GM10248 (cell line): Measurements from ENCODE around the gene SNAI3.

Experiments used
- CTCF ChIA-PET: fragments of 300-600 bp; sonication (Branson Sonifier 250); formaldehyde crosslinking; extraction: SDS; loops from one replicate; lab custom pipeline; 2021; ENCODE audit warnings: antibody characterized with exemption; lab: Yijun Ruan, JAX
- POLR2A ChIA-PET: fragments of 350-650 bp; sonication (Branson Sonifier 250); formaldehyde crosslinking; extraction: SDS; loops from one replicate; lab custom pipeline; 2020; ENCODE audit warnings: antibody characterized with exemption; lab: Yijun Ruan, JAX
- DNase-seq: peaks from one replicate; pipeline ENCODE4 v3.0.0; 2012; ENCODE audit errors: extremely low spot score
- CTCF ChIP-seq: IDR thresholded peaks from 2 replicates; pipeline ENCODE4 v1.5.1; 2012; ENCODE audit warnings: mild to moderate bottlenecking, low read depth; ENCODE audit errors: extremely low read depth, missing control alignments, control extremely low read depth

Gene SNAI3

DNA sequence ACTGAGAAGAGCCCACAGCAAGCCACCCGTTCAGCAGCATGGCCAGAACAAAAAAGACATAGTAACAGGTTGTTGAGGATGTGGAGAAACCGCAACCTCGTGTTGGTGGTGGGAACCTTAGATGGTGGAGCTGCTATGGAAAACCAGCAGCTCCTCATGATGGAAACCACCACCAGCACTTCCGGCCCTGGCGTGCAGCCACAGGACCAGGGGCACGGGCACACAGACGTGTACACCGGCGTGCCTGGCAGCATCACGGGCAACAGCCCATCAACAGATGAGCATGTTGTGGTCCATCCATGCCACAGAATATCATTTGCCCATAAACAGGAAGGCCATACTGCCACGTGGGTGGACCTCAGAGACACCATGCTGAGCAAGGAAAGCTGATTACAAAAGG, 31.9 kb upstream of the SNAI3 start:
- no peak for DNase-seq
- POLR2A ChIA-PET = no interaction called here
- no peak for TF ChIP-seq CTCF
- CTCF ChIA-PET = interaction anchor here (1.0 to 6.2 kb wide), 3 partner anchors 15 to 18 kb away, joined by 3 to 38 read pairs (median 4); no protein-coding TSS in a partner anchor

GRCh38 chr16:88716601-88717001, 30.3 kb upstream of the SNAI3 start:
- ChIA-PET CTCF (interaction anchor here (6.2 kb wide), 1 partner anchor 20 kb away, joined by 38 read pairs; no protein-coding TSS in a partner anchor), POLR2A (no interaction called here)
- no peak for DNase-seq
- TF ChIP-seq CTCF = no peak

- no peak for TF ChIP-seq CTCF
- CTCF ChIA-PET = interaction anchor here (0.9 to 6.2 kb wide), 3 partner anchors 9 to 65 kb away, joined by 3 to 38 read pairs (median 3); no protein-coding TSS in a partner anchor
- POLR2A ChIA-PET = no interaction called here
These were observed 29.9 kb upstream of the SNAI3 start for GRCh38 chr16:88716201-88716600.

DNA sequence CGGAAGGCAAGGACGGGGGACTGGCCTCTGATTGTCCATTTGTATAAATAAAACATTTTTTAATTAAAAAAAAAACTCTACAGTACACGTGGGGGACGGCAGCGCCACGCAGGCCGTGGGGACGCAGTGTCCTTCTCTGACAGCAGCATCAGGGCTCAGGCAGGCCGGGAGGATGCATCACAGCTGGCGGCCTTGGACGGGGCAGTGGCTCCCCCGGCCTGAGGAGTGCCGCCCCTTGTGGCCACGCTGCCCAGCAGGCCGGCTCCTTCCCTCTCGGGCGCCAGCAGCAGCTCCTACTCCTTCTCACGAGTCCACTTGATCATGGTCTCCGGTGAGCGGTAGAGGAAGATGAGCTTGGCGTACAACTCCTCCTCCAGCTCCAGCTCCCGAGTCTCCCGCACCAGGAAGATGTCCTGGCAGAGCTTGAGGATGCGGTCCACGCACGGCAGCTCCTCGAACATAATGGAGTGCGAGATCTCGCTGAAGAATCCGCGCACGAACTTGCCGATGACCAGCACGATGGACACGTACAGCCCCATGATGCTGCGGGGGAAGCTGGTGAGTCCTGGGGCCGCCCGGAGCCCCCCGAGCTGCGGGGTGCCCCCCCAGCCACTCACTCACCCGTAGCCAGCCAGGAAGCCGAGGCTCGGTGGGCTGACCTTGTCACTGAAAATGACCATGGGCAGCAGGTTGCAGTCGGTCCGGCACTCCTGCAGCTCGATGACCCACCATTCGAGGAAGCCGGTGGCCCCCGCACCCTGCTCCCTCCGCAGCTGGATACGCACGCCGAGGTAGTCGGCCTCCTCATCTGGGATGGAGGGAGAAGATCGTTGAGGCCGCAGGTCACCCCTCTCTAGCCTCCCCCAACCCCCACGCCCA, 29.2 kb upstream of the SNAI3 start:
- no peak for TF ChIP-seq CTCF
- POLR2A ChIA-PET = no interaction called here
- no peak for DNase-seq
- CTCF ChIA-PET = interaction anchor here (0.9 to 6.2 kb wide), 3 partner anchors 8 to 66 kb away, joined by 3 to 38 read pairs (median 3); no protein-coding TSS in a partner anchor

More at GRCh38 chr16:88716201-88716600, 29.9 kb upstream of the SNAI3 start:
- DNase-seq = no peak

DNA sequence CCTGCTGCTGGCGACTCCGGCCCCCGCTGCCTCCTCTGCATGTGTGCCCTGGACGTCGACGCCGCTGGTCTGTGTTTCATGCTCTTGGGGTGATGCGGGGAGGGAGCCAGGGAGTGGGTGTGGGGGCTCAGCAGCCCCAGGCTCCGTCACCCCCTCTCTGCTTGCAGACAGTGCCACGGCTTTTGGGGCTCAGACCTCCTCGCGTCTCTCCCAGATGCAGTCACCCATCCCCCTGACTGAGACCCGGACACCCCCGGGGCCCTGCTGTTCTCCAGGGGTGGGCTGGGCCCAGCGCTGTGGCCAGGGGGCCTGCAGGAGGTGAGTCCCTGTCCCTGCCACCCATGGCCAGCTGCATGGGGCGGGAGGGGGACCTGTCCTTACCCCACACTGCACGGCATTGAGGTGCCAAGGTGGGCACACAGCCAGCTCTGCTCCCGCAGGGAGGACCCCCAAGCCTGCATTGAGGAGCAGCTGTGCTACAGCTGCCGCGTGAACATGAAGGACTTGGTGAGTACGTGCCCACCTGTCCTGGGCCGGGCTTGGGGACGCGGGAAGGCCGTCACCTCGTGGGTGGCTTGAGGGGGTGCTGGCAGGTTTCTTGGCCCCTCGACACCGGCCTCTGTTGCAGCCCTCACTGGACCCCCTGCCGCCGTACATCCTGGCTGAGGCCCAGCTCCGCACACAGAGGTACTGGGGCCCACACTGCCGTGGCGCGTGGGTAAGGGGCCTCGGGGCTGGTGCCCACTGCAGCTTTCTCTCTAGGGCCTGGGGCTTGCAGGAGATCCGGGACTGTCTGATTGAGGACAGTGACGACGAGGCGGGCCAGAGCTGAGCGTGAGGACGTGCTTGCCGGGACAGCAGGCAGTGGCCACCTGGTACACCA, 28.4 kb upstream of the SNAI3 start:
- no peak for DNase-seq
- no peak for TF ChIP-seq CTCF
- ChIA-PET POLR2A (no interaction called here), CTCF (interaction anchor here (1.1 to 6.2 kb wide), 2 partner anchors 7 to 22 kb away, joined by 3 to 38 read pairs; no protein-coding TSS in a partner anchor)
